ENCODE data around the gene ISCU. TPM values are rescaled to one million over a fixed set of nuclear protein-coding genes. Genes with fewer than 3 reads are reported as not detected.

The ISCU gene
- total and polyA plus RNA-seq, 2 of the 8 experiments (the other 6 are each of a cell fraction or from before 2014, with no cell fraction given) = 72.1 to 78.1 TPM

DNA sequence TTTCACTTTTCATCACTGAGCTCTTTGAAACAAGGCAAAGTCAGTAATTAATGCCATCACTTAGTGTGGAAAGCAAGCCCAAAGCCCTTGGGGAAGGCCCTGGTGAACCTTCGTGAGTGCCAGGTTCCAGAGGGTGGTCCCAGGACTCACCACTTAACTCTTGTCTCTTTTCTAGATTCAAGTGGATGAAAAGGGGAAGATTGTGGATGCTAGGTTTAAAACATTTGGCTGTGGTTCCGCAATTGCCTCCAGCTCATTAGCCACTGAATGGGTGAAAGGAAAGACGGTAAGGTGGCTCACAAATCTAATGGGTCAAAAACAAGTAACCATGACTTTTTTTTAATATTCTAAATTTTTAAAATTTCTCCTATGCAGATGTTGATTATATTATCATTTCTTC, 2.8 kb downstream of the ISCU start (continued):
- no peak for TF ChIP-seq GABPA (IDR thresholded peaks at IDR 0.05; ENCODE audit: borderline replicate concordance, insufficient read depth, low read length)
- no peak for TF ChIP-seq SP1 (IDR thresholded peaks at IDR 0.05; ENCODE audit: low read depth, low read length)
- TF ChIP-seq KDM5A (IDR thresholded peaks at IDR 0.05; ENCODE audit: low read length) = no peak
- no peak for TF ChIP-seq CTCF (IDR thresholded peaks at IDR 0.05; ENCODE audit: control extremely low read depth in 1 of 3, insufficient read depth in 1 of 3, low read depth in 1 of 3, low read length in 3 of 3)
- TF ChIP-seq, protein P1, sequence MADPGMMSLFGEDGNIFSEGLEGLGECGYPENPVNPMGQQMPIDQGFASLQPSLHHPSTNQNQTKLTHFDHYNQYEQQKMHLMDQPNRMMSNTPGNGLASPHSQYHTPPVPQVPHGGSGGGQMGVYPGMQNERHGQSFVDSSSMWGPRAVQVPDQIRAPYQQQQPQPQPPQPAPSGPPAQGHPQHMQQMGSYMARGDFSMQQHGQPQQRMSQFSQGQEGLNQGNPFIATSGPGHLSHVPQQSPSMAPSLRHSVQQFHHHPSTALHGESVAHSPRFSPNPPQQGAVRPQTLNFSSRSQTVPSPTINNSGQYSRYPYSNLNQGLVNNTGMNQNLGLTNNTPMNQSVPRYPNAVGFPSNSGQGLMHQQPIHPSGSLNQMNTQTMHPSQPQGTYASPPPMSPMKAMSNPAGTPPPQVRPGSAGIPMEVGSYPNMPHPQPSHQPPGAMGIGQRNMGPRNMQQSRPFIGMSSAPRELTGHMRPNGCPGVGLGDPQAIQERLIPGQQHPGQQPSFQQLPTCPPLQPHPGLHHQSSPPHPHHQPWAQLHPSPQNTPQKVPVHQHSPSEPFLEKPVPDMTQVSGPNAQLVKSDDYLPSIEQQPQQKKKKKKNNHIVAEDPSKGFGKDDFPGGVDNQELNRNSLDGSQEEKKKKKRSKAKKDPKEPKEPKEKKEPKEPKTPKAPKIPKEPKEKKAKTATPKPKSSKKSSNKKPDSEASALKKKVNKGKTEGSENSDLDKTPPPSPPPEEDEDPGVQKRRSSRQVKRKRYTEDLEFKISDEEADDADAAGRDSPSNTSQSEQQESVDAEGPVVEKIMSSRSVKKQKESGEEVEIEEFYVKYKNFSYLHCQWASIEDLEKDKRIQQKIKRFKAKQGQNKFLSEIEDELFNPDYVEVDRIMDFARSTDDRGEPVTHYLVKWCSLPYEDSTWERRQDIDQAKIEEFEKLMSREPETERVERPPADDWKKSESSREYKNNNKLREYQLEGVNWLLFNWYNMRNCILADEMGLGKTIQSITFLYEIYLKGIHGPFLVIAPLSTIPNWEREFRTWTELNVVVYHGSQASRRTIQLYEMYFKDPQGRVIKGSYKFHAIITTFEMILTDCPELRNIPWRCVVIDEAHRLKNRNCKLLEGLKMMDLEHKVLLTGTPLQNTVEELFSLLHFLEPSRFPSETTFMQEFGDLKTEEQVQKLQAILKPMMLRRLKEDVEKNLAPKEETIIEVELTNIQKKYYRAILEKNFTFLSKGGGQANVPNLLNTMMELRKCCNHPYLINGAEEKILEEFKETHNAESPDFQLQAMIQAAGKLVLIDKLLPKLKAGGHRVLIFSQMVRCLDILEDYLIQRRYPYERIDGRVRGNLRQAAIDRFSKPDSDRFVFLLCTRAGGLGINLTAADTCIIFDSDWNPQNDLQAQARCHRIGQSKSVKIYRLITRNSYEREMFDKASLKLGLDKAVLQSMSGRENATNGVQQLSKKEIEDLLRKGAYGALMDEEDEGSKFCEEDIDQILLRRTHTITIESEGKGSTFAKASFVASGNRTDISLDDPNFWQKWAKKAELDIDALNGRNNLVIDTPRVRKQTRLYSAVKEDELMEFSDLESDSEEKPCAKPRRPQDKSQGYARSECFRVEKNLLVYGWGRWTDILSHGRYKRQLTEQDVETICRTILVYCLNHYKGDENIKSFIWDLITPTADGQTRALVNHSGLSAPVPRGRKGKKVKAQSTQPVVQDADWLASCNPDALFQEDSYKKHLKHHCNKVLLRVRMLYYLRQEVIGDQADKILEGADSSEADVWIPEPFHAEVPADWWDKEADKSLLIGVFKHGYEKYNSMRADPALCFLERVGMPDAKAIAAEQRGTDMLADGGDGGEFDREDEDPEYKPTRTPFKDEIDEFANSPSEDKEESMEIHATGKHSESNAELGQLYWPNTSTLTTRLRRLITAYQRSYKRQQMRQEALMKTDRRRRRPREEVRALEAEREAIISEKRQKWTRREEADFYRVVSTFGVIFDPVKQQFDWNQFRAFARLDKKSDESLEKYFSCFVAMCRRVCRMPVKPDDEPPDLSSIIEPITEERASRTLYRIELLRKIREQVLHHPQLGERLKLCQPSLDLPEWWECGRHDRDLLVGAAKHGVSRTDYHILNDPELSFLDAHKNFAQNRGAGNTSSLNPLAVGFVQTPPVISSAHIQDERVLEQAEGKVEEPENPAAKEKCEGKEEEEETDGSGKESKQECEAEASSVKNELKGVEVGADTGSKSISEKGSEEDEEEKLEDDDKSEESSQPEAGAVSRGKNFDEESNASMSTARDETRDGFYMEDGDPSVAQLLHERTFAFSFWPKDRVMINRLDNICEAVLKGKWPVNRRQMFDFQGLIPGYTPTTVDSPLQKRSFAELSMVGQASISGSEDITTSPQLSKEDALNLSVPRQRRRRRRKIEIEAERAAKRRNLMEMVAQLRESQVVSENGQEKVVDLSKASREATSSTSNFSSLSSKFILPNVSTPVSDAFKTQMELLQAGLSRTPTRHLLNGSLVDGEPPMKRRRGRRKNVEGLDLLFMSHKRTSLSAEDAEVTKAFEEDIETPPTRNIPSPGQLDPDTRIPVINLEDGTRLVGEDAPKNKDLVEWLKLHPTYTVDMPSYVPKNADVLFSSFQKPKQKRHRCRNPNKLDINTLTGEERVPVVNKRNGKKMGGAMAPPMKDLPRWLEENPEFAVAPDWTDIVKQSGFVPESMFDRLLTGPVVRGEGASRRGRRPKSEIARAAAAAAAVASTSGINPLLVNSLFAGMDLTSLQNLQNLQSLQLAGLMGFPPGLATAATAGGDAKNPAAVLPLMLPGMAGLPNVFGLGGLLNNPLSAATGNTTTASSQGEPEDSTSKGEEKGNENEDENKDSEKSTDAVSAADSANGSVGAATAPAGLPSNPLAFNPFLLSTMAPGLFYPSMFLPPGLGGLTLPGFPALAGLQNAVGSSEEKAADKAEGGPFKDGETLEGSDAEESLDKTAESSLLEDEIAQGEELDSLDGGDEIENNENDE (IDR thresholded peaks at IDR 0.05; ENCODE audit: insufficient replicate concordance, low read length) = no peak
- no peak for TF ChIP-seq SIN3A (conservative IDR thresholded peaks at IDR 0.05 in 1 of 2, IDR thresholded peaks at IDR 0.05 in 1 of 2; ENCODE audit: low read depth in 1 of 2, low read length in 2 of 2)

Data from H1 (cell line).